ENCODE data around the gene PPP3CA.

Gene PPP3CA

GRCh38 chr4:101128473-101128872, 218.9 kb downstream of the PPP3CA start:
- no peak overlapping the region for H3K27ac ChIP-seq (ENCODE audit: low read depth, low read length)
- no peak overlapping the region for H2AFZ ChIP-seq (ENCODE audit: low read length, unreplicated experiment)
- H3K27me3 ChIP-seq (ENCODE audit: insufficient read depth, low read length) = no peaks in the 10 kb centered on the region
- no peak overlapping the region for H3K4me3 ChIP-seq (ENCODE audit: low read depth, low read length)
- peaks cover 7% of the 10 kb centered on the region for H3K79me2 ChIP-seq (ENCODE audit: control insufficient read depth, insufficient read depth, low read length, unreplicated experiment)
- no peaks in the 10 kb centered on the region for H3K36me3 ChIP-seq (ENCODE audit: insufficient read depth, low read length)
- peaks cover 11% of the 10 kb centered on the region for H3K4me1 ChIP-seq (ENCODE audit: control insufficient read depth, insufficient read depth, low read length, unreplicated experiment)

- Histone ChIP-seq H3K36me3 (ENCODE audit: insufficient read depth, low read length) (no peaks in the 10 kb centered on the region), H2AFZ (ENCODE audit: low read length, unreplicated experiment) (no peak overlapping the region)
Observed at GRCh38 chr4:101127176-101127790, 220.0 kb downstream of the PPP3CA start.

GRCh38 chr4:101126059-101126458, 221.3 kb downstream of the PPP3CA start:
- Histone ChIP-seq H3K4me3 (ENCODE audit: low read depth, low read length) (no peak overlapping the region), H3K79me2 (ENCODE audit: control insufficient read depth, insufficient read depth, low read length, unreplicated experiment) (peaks cover 7% of the 10 kb centered on the region), H2AFZ (ENCODE audit: low read length, unreplicated experiment) (no peak overlapping the region), H3K36me3 (ENCODE audit: insufficient read depth, low read length) (no peaks in the 10 kb centered on the region), H3K27me3 (ENCODE audit: insufficient read depth, low read length) (no peaks in the 10 kb centered on the region), H3K27ac (ENCODE audit: low read depth, low read length) (no peak overlapping the region), H3K4me1 (ENCODE audit: control insufficient read depth, insufficient read depth, low read length, unreplicated experiment) (peaks cover 11% of the 10 kb centered on the region)

More at GRCh38 chr4:101127176-101127790, 220.0 kb downstream of the PPP3CA start:
- Histone ChIP-seq H3K4me3 (ENCODE audit: low read depth, low read length) (no peak overlapping the region), H3K4me1 (ENCODE audit: control insufficient read depth, insufficient read depth, low read length, unreplicated experiment) (peaks cover 11% of the 10 kb centered on the region), H3K79me2 (ENCODE audit: control insufficient read depth, insufficient read depth, low read length, unreplicated experiment) (peaks cover 7% of the 10 kb centered on the region), H3K27me3 (ENCODE audit: insufficient read depth, low read length) (no peaks in the 10 kb centered on the region), H3K27ac (ENCODE audit: low read depth, low read length) (no peak overlapping the region)

GRCh38 chr4:101125045-101125942, 222.0 kb downstream of the PPP3CA start:
- Histone ChIP-seq H3K79me2 (ENCODE audit: control insufficient read depth, insufficient read depth, low read length, unreplicated experiment) (peaks cover 2% of the 10 kb centered on the region), H3K36me3 (ENCODE audit: insufficient read depth, low read length) (no peaks in the 10 kb centered on the region), H3K27me3 (ENCODE audit: insufficient read depth, low read length) (no peaks in the 10 kb centered on the region), H3K4me3 (ENCODE audit: low read depth, low read length) (no peak overlapping the region), H3K4me1 (ENCODE audit: control insufficient read depth, insufficient read depth, low read length, unreplicated experiment) (peaks cover 11% of the 10 kb centered on the region), H3K27ac (ENCODE audit: low read depth, low read length) (no peak overlapping the region), H2AFZ (ENCODE audit: low read length, unreplicated experiment) (no peak overlapping the region)

GRCh38 chr4:101123231-101123630, 224.1 kb downstream of the PPP3CA start:
- Histone ChIP-seq H3K36me3 (ENCODE audit: insufficient read depth, low read length) (no peaks in the 10 kb centered on the region), H3K27me3 (ENCODE audit: insufficient read depth, low read length) (no peaks in the 10 kb centered on the region), H3K4me1 (ENCODE audit: control insufficient read depth, insufficient read depth, low read length, unreplicated experiment) (peaks cover 11% of the 10 kb centered on the region), H3K27ac (ENCODE audit: low read depth, low read length) (no peak overlapping the region), H3K4me3 (ENCODE audit: low read depth, low read length) (no peak overlapping the region), H2AFZ (ENCODE audit: low read length, unreplicated experiment) (no peak overlapping the region), H3K79me2 (ENCODE audit: control insufficient read depth, insufficient read depth, low read length, unreplicated experiment) (peaks cover 2% of the 10 kb centered on the region)

- Histone ChIP-seq H3K27me3 (ENCODE audit: insufficient read depth, low read length) (no peaks in the 10 kb centered on the region), H3K36me3 (ENCODE audit: insufficient read depth, low read length) (no peaks in the 10 kb centered on the region), H3K27ac (ENCODE audit: low read depth, low read length) (no peak overlapping the region), H3K4me1 (ENCODE audit: control insufficient read depth, insufficient read depth, low read length, unreplicated experiment) (peaks cover 8% of the 10 kb centered on the region), H3K4me3 (ENCODE audit: low read depth, low read length) (no peak overlapping the region), H2AFZ (ENCODE audit: low read length, unreplicated experiment) (no peak overlapping the region), H3K79me2 (ENCODE audit: control insufficient read depth, insufficient read depth, low read length, unreplicated experiment) (no peaks in the 10 kb centered on the region)
Observed at GRCh38 chr4:101122019-101122418, 225.3 kb downstream of the PPP3CA start.

GRCh38 chr4:101119141-101119540, 228.2 kb downstream of the PPP3CA start:
- H3K79me2 ChIP-seq (ENCODE audit: control insufficient read depth, insufficient read depth, low read length, unreplicated experiment) = no peaks in the 10 kb centered on the region
- no peak overlapping the region for H2AFZ ChIP-seq (ENCODE audit: low read length, unreplicated experiment)
- no peaks in the 10 kb centered on the region for H3K36me3 ChIP-seq (ENCODE audit: insufficient read depth, low read length)
- H3K27ac ChIP-seq (ENCODE audit: low read depth, low read length) = no peak overlapping the region
- H3K4me1 ChIP-seq (ENCODE audit: control insufficient read depth, insufficient read depth, low read length, unreplicated experiment) = no peaks in the 10 kb centered on the region
- H3K4me3 ChIP-seq (ENCODE audit: low read depth, low read length) = no peak overlapping the region
- no peaks in the 10 kb centered on the region for H3K27me3 ChIP-seq (ENCODE audit: insufficient read depth, low read length)

GRCh38 chr4:101118617-101119016, 228.7 kb downstream of the PPP3CA start:
- Histone ChIP-seq H3K79me2 (ENCODE audit: control insufficient read depth, insufficient read depth, low read length, unreplicated experiment) (no peaks in the 10 kb centered on the region), H3K27ac (ENCODE audit: low read depth, low read length) (no peak overlapping the region), H3K4me3 (ENCODE audit: low read depth, low read length) (no peak overlapping the region), H3K36me3 (ENCODE audit: insufficient read depth, low read length) (no peaks in the 10 kb centered on the region), H2AFZ (ENCODE audit: low read length, unreplicated experiment) (no peak overlapping the region), H3K4me1 (ENCODE audit: control insufficient read depth, insufficient read depth, low read length, unreplicated experiment) (no peaks in the 10 kb centered on the region), H3K27me3 (ENCODE audit: insufficient read depth, low read length) (no peaks in the 10 kb centered on the region)

GRCh38 chr4:101115887-101116286, 231.4 kb downstream of the PPP3CA start:
- no peak overlapping the region for H2AFZ ChIP-seq (ENCODE audit: low read length, unreplicated experiment)
- no peaks in the 10 kb centered on the region for H3K27me3 ChIP-seq (ENCODE audit: insufficient read depth, low read length)
- H3K79me2 ChIP-seq (ENCODE audit: control insufficient read depth, insufficient read depth, low read length, unreplicated experiment) = no peaks in the 10 kb centered on the region
- no peak overlapping the region for H3K4me3 ChIP-seq (ENCODE audit: low read depth, low read length)
- H3K4me1 ChIP-seq (ENCODE audit: control insufficient read depth, insufficient read depth, low read length, unreplicated experiment) = no peaks in the 10 kb centered on the region
- no peaks in the 10 kb centered on the region for H3K36me3 ChIP-seq (ENCODE audit: insufficient read depth, low read length)
- H3K27ac ChIP-seq (ENCODE audit: low read depth, low read length) = no peak overlapping the region

- no peak overlapping the region for H2AFZ ChIP-seq (ENCODE audit: low read length, unreplicated experiment)
- no peaks in the 10 kb centered on the region for H3K79me2 ChIP-seq (ENCODE audit: control insufficient read depth, insufficient read depth, low read length, unreplicated experiment)
- H3K4me1 ChIP-seq (ENCODE audit: control insufficient read depth, insufficient read depth, low read length, unreplicated experiment) = no peaks in the 10 kb centered on the region
- no peak overlapping the region for H3K27ac ChIP-seq (ENCODE audit: low read depth, low read length)
- no peak overlapping the region for H3K4me3 ChIP-seq (ENCODE audit: low read depth, low read length)
- H3K36me3 ChIP-seq (ENCODE audit: insufficient read depth, low read length) = no peaks in the 10 kb centered on the region
- H3K27me3 ChIP-seq (ENCODE audit: insufficient read depth, low read length) = no peaks in the 10 kb centered on the region
Observed at GRCh38 chr4:101114936-101115372, 232.4 kb downstream of the PPP3CA start.
